ENCODE results near the gene CACNA1C.

Gene CACNA1C

DNA sequence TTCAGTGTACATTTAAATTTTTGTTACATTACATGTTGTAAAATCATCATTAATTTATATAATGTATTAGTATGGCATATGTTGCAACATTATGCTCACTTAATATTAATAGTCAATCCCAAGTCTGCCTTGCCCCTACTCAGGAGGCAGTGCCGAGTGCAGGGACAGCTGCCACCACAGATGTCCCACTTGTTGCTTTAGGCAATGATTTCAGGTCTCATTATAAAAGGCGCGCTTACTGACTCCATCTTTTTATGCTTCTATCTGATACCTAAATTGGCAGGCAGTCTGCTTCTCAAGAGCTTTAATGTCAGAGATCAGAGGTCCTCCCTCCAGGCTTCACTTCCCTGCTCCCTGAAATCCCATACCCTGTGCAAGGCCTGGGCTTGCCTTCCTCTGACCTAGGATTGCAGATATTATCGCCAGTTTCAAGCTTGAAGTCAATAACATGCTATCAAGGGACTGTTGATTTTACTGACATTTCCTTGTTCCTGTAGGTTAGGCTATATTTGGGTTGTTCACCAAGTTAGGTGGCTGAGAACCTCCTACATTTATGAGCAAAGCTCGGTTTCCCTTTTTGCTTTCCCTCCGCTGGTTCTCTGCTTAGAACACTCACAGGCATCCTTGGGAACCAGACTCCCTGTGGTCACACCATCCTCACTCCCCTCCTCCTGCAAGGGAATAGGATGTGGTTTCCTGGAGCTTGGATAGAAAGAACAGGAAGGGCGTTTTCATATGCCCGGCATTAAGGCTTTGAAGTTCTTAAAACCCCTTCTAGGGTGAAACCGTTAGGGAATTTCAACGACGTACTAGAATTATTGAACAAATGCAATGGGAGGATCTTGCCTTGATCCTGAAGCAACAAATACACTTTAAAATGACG, 533.6 kb downstream of the CACNA1C start:
- no peak for DNase-seq (ENCODE audit: low read depth in 3 of 3)

DNA sequence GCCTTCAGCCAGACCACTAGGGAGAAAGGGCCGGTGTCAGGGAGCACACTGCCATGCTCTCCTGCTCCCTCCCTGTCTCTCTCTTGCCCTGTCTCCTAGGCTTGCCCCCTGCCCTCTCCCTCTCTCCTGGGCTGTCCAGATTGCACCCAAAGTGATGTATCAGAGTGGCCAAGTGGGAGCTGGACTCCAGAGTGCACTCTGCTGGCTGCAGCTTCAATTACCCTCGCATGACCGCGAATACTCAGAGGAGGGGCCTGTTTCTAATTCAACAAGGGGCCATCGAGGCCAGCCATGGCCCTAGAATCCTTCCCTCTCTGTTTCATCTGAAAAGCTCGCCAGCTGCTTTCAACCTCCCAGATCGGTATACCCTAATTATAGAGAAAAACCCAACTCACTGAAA, 535.6 kb downstream of the CACNA1C start:
- no peak for DNase-seq (ENCODE audit: low read depth in 3 of 3)

DNA sequence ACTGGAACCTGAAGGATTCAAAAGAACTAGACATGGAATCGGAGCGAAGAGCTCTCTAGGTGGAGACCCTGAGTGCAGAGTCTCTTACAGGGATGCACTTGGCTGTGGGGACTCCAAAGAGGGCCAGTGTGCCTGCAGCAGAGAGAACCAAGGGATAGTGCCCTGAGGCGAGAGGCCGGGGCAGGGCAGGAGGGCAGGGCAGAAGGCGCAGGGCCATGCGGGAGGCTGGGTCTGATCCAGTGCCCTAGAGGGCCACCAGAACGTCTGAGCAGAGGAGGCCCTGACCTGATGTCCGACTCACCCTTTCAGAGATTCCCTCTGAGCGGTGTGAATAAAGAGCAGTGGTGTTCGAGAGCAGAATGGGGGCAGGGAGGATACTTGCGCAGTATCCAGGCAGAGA, 536.6 kb downstream of the CACNA1C start:
- DNase-seq (ENCODE audit: low read depth in 3 of 3), result no peak

DNA sequence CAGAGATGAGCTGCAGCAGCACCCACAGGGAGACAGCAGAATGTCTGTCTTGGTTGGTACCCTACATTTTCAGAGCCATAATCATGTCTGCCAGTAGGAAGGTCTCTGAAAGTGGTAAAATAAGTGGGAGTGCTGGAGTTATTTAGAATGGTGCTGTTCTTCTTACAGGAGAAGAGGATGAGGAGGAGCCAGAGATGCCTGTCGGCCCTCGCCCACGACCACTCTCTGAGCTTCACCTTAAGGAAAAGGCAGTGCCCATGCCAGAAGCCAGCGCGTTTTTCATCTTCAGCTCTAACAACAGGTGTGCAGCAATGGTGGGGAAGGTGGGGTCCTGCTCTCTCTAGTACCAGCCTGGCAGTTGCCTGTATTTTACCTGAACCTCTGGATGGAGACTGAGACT, 540.3 kb downstream of the CACNA1C start:
- DNase-seq (ENCODE audit: low read depth in 3 of 3), result no peak

DNA sequence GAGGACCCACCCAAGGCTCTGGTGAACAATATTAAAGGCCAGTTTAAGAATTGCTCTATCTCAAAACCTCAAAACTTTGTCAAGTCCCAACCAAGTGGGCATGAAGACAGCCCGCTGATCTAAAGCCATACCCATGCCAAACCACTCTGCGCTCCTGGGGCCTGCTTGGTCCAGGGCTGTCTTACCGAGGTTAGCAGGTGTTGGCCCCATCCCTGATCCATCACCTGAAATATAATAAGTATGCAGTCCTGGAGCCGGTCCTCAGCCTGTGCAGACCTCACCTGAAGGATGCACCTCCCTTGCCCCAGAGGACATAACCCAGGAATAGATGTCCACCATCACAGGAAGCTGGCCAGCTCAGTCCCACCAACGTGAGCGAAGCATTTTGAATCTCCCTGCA, 543.7 kb downstream of the CACNA1C start:
- no peak for DNase-seq (ENCODE audit: low read depth in 3 of 3)

DNA sequence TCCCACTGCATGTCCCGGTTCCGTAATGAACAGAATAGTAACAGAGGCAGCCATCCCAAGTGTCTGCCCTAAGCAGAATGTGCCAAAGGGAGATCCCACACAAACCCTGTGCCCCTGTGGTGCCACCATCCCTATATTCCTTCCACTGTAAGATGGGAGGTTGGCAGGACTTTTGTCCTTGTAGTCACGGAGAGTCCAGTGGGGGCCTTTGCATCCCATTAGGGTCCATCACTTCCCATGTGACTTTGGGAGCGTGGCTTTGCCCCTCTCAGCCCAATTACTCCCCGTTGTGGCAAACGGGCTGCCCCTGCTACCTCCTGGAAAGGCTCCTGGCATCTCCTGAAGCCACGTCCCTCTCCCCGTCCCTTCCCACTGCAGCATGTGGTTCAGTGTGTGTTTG, 552.5 kb downstream of the CACNA1C start:
- DNase-seq (ENCODE audit: low read depth in 3 of 3), result no peak

DNA sequence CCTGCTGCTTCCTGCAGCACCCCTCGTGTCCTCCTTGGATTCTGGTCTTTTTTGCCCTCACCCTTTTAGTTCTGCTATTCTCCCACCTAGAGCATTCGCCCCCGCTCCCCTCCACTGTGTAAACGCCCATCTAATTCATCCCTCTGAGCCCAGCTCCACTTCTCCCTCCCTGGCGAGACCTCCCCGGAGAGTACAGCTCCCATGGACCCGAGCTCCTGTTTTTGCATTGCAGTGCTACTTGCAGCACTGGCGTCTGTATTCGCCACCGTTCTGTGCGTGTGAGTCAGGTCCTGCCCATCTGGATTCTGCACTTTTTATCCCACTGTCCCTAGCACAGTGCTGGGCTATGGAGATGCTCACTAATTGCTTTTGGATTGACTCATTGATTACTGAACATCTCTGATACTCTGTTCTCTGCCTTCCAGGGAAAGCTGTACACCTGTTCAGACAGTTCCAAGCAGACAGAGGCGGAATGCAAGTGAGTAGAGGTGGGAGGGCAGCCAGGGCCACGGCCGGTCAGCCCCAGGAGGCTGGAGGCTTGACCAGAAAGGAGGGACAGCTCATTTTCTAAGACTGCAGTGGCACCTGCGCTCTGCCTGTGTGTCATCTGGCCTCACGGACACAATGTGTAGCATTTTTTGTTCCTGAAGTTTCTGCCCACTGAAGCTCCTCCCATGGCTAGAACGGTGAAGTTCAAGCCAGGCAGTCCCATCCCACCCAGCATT, 553.6 kb downstream of the CACNA1C start:
- no peak for DNase-seq (ENCODE audit: low read depth in 3 of 3)

DNA sequence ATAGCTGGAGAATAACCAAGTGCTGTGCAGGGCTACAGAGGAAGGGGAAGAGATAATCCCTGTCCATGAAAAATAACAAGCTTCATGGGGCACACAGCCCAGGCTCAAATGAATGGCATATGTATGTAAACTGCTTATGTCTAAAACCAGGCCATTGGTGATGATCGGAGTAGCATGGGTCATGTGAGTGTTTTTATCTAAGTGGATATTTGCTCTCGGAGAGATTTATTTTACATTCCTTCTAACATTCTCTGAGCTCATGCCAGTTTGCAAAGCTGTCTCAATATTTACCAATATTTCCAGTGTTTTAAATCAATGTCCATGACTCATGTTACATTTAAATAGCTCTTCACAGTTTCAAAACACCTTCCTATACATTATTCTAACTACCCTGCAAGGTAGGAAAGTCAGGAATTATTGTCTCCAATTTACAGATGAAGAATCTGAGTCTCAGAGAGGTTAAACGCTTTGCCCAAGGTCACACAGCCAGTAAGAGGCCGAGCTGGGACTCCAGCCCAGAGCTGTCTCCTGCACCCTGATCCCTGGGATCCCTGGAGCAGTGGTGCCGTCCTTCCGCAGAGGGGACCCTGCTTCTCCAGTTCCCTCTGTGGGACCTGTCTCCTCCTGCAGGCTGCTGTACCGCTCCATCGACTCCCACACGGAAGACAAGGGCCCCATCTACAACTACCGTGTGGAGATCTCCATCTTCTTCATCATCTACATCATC, 555.3 kb downstream of the CACNA1C start:
- DNase-seq (ENCODE audit: low read depth in 3 of 3), result no peak

DNA sequence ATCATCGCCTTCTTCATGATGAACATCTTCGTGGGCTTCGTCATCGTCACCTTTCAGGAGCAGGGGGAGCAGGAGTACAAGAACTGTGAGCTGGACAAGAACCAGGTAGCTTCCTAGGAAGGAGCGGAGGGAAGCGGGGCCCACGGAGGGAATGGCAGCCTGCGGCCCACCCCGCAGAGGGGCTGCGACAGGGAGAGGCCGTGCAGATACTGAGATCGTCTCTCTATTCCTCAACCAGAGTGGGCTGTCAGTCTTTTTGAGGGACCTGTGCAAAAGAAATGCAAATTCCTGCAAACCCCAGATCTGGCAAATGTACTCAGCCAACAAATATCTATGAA, 555.8 kb downstream of the CACNA1C start:
- no peak for DNase-seq (ENCODE audit: low read depth in 3 of 3)

DNA sequence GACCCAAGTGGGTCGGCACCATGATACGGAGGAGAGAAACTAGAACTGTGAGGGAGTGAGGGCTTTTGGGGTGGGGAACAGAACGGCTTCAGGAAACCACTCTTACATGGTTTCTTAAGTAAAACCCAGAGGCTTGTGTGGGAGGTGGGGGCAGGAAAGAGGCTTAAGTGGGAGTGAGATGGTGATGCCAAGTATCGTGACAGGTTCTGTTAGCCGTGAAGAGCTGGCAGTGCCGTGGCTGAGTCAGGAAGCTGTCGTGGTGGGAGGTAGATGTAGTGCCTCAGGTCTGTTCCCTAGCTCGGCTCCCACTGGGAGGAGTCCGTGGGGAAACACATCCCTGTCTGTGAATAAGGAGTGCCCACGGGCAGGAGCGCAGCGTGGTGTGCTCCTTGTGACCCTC, 556.2 kb downstream of the CACNA1C start:
- no peak for DNase-seq (ENCODE audit: low read depth in 3 of 3)

DNA sequence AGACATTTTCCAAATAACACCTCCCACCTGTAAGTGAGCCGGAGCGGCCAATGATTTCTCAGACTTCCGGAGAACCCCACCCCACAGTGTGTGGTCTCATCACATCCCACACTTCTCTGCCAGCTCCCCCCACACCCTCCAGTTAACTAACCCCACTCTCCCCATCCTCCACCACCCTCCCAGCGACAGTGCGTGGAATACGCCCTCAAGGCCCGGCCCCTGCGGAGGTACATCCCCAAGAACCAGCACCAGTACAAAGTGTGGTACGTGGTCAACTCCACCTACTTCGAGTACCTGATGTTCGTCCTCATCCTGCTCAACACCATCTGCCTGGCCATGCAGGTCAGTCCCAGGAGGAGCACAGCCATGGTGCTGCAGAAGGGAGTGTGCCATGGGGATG, 557.6 kb downstream of the CACNA1C start:
- no peak for DNase-seq (ENCODE audit: low read depth in 3 of 3)

DNA sequence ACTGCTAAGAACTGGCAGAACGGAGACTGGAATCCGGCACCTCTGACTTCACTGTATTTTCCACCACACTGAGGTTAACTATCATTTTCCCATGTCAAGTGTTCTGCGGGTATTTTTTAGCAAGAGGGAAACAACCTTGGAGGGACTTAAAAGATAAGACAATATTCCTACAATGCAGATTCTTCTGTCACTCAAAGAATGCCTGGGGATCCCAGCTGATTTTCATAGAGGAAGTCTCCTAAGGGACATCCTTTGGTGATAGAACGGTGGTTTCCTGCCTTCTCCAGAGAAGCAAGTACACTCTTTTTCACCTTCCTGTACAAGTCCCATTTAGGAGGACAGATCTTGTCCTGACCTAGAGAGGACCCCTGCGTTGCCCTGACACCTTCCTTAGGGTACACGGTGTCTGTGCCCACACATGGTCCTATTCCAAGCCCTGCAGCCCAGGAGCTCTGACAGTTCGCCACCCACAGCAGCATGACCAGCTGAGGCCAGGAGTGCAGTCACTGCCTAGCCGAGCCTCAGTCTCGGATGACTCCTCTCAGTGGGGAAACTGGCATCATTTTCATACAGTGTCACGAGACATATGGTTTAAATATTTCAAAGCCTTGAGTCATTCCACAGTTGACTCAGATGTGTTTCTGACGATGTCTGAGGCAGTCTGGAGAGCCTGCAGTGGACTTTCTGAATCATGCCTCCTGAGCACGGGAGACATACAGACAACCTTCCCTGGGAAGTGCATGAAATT, 560.7 kb downstream of the CACNA1C start:
- no peak for DNase-seq (ENCODE audit: low read depth in 3 of 3)

DNA sequence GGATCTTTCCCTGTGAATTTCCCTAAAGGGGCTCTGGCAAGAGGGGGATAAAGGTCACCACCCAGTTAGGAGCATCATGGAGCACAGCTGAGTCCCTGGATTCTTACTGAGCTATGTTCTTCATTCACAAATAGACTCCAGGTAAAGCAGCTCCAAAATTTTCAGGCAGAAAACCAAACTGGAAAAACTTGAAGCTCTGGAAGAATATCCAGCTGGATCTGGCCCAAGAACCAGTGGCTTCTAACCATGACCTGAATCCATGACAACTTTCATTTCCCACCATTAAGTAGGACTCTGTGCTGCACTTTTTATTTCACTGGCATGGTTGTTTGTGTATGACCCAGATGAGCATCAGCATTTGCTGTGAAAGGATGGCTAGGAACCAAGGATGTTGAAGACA, 561.6 kb downstream of the CACNA1C start:
- no peak for DNase-seq (ENCODE audit: low read depth in 3 of 3)

DNA sequence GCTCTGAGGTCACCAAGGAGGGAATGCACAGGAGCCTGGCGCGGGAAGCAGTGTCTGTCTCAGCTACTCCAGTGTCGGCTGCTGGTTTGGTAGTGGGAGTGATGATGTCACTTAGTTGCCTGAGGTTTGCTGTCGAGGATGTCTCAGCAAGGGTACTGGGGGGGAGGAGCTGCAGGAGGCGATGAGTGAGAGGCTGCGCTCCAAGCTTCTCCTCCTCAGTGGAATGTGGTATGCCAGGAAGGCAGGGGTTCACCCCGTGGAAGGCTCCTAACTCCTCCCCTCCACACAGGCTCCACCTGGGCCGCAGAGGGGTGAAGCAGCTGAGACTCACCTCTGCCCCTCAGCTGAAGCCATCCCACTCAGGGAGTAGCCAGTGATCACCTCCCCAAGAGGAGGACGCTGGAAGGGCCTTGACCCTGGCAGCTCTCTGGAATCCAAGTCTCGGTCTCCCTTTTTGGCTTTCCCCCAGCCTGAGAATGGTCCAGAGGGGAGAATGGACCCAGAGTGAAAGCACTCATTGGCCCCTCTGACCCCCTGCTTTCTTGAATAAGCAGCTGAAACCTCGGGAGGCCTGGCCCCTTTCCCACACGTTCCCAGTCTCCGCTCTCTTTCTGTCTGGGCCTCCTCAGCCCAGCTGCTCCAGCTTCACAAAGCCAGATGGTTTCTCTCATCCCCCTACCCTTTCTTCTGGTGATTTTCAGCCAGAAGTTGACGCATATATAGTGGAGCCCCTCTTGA, 563.0 kb downstream of the CACNA1C start:
- no peak for DNase-seq (ENCODE audit: low read depth in 3 of 3)

DNA sequence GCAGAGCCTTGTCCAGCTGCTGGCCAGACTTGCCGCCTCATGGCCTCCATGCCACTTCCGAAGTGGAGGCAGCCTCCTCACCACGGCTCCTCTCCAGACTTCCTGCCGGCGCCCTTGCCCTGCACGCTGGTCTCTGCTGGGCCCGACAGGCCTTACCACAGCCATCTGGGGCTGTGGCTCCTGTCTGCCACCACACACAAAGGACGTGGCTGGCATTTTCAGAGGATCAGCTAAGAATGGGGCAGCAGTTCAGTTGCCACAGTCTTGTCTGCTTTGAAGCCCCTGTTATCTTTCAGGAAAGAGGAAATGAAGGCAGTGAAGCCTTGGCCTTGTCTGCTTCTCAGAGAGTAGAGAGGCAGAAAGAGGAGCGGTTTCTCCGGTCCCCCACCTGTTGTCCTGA, 564.0 kb downstream of the CACNA1C start:
- no peak for DNase-seq (ENCODE audit: low read depth in 3 of 3)

DNA sequence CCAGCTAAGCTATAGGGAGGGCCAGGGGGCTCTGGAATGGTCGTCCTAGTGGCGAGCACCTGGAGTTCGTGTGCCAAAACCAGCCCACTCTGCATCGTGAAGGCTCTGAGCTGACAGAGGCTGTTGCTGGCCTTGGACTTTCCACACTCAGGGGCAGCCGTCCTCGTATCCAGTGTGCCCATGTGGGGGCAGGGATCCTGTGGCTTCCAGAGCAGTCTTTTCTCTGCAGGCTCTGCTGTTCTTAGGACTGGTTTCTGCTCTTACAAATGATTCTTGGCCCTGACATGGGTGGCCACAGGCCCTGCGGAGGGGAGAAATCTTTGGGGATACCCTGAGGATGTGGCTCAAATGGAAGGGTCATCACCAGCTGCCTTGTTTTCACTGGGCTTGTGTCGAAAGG, 564.6 kb downstream of the CACNA1C start:
- no peak for DNase-seq (ENCODE audit: low read depth in 3 of 3)

DNA sequence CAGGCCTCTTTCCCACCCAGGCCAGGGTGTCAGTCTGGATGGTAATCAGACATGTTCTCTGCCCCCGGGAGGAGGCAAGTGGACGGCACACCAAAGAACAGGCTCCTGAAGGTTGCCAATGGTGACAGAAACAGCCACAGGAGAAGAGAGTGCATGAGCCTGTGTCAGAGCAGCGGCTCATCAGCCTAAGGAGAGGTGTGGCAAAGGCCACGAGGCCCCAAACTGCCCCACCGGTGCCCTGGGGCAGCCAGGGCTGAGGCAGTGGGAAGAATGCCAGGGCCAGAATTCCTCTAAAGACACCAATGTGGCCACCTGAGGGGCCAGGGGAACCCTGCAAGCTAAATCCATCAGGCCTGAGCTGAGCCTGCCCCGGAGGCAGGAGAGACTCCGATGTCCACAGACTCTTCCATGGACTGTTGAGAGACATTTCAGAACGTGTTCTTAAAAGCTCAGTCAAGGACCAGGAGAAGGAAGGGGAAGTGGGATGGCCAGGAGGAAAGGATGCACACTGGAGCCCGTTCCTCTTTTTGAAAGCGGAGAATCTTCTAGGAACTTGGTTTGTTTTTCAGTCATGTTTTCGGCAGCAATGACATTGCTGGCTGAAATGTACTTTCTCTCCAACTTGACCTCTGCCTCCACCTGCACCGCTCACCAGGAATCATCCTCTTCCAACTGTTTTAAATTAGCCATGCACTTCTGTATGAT, 565.7 kb downstream of the CACNA1C start:
- DNase-seq (ENCODE audit: low read depth in 3 of 3), result no peak

DNA sequence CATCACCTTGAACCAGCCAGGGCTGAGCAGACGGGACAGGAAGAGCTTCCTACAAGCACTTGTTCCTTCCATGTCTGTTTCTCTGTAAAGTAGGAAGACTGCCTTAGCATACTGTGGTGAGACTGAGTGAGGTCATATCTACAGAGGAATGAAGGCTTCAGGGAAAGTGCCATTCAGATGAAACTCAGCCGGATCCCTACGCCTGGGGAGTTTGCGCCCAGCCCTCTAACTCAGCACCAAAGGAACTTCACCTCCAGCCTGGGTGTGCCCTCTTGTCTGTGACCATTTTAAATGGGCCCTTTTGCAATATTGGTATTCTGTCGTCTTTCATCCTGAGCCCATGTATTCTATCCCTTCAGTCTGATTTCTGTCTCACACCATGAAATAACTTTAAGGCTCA, 566.3 kb downstream of the CACNA1C start:
- DNase-seq (ENCODE audit: low read depth in 3 of 3), result no peak

DNA sequence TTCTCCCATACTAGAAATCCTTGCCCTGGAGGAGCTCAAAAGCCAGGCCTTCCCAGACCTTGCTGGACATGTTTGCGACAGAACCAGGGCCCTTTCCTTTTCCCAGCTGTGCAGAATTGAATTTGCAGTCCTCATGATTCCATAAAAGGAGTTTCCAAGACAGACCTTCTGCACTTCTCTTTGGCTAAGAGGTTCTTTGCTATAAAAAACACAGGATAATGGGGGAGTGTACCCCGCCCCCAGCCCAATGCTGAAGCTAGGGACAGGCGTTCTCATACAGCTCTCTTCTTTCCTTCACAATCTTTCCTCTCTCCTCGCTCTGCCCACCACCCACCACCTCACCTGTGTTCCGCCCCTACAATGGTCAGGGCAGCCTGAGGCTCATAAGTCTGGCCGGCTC, 569.7 kb downstream of the CACNA1C start:
- no peak for DNase-seq (ENCODE audit: low read depth in 3 of 3)

DNA sequence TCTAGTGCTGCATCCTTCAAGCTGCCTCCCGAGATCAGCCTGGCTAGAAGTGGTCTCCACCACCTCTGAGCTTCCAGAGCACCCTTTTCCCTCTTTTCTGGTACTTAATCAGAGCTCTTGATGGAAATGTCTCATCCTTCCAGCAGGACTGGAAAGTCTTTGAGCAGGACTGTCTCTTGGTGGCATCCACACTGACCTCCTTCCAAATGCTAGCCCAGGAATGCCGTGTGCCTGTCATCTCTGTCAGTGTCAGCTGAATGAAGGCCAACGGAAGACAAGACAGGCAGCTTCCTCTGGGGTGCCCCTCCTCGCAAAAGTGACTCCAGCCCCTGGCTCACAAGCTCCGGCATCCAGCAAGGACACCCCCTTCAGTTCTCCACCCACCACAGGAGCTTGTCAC, 570.7 kb downstream of the CACNA1C start:
- DNase-seq (ENCODE audit: low read depth in 3 of 3), result no peak
